RKO (cell line): ENCODE results near the gene CYTH3.
"Not testable (repeated sequence)": the region's sequence is repeated elsewhere in the genome, so short reads cannot be mapped to it uniquely, and the experiment has no call there.

ENCODE experiments used
- DNase-seq: peaks from one replicate; pipeline ENCODE4 v3.0.0-alpha.2; 2016; ENCODE audit warnings: low spot score

The CYTH3 gene

DNA sequence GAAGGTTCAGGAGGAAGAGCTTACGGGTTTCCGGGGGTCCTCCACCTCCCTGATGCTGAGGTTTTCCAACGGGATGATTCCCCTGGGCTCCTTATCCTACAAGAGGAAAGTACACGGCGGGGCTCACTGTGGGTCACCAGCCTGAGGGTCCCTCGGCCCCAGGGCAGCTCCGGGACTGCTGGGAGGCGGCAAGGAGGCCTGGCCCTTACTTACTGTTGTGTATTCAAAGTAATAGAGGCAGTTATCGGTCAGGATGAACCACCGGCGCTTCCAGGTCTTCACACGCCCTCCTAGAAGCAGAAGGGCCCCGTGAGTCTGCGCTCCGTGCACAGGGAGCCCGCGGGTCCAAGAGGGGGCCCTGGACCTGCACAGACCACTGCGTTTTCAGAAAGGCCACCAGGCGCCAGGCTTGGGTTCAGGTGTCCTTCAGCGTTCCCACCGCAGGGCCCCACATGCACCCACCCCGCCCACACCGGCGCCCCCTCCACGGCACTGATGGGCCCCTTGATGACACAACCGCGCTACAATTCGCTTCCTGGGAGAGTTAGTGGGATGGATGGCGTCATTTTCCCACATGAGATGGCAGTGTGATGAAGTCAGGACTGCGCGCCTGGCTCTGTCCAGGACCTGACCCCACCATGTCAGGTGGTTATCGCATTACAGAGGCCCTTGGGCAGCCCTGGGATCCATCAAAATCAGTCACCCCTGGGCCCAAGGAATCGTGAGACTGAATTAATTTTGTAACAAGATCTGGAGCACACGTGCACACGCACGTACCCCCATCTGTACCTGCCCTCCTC, 106.7 kb downstream of the CYTH3 start:
- DNase-seq = no peak

DNA sequence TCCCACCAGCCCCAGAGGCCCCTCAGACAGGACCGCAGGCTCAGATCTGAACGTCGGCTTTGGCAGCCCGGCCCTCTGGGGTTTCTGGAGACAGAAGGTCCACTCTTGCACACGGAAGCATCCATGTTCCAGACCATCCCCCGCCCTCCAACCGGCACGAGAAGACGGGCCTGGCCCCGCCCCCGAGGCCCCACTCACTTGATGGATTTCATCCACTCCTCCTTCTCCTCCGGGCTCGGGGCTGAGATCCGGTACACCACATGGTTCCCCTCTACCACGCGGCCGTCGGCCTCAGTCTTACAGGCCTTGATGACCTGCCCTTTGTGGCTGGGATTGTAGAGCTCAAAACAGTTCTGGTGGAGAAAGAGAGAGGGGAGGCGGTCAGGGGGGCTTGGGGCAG, 107.3 kb downstream of the CYTH3 start:
- no peak for DNase-seq

DNA sequence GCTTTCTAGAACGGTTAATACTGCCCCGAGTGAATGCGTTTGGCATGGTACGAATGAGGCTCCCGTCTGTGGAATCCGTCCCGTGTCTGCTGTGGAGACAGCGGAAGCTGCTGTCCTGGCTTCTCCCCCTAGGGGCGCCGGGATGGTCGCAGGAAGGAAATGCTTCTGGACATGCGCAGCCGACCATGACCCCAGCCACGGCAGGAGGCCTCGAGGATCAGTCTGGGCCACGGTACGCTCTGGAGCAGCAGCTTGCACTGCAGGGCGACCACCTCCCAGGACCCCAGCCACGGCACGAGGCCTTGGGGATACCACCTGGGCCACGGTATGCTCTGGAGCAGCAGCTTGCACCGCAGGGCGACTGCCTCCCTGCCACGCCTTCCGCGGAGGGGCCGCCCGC, 107.9 kb downstream of the CYTH3 start:
- DNase-seq = no peak

DNA sequence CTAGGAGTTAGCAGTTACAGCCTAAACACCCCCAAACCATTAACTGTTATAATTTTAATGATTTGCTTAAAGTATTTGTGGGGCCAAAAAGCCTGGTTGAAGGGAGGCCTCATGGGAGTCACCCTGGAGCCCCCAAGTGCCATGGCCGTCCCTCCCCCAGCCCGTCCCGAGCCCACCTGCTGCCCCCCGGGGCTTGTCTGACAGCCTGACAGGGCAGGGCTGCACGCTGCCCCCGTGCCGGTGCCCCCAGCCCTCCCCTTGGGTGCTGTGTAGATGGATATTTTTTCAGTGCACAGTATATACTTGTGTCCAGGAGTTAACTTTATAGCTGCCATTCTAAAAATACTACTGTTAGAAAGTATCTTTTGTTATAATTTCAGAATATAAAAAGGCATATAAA, 108.4 kb downstream of the CYTH3 start:
- DNase-seq = no peak

DNA sequence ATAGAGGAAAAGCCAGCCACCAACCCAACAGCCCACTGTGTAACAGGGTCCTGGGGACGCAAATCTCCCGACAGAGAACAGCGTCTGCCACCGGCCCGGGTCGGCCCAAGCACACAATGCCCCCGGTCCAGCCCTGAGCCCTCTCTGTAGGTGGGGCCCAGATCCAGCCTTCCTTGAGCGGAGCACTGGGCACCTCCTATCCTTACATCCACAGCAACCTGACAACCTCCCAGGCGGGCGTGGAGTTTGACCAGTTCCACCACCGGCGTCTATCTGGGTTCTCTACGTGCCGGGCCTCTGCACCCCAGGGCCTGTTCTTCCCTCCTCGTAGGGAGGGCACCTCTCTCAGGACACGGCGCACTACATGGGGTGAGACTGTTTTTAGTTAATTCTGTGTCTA, 109.0 kb downstream of the CYTH3 start:
- no peak for DNase-seq

DNA sequence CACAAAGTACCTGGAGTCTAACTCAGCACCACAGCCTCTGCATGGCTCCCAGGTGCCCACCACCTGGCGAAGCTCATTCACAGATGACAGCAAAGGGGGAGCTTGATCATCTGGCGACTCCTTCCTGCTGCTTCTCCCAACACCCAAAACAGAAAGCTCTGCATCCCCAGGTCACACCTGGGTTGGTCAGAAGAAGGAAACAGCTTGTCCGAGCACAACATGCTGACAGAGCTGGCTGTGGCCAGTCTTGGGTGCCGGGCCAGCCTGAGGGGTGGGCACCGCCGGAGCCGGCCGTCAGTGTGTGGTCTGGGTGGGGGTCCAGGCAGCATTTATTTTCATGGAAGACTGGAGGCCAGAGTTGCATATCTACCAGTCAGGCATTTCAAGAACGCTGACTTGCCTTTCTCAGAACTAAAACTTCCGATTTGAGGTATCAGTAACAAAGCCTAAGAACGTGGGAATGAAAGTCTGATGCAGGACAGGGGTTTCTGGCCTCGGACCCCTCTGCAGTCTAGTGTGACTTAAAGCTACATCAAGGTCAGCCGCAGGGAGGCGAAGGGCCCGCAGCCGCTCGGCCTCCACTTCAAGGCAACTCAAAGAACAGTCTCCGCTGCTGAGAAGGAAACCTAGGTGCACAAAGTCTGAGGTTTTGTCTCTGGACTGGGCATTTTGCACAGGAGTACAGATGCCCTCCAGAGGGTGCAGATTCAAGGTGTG, 109.6 kb downstream of the CYTH3 start:
- no peak for DNase-seq

DNA sequence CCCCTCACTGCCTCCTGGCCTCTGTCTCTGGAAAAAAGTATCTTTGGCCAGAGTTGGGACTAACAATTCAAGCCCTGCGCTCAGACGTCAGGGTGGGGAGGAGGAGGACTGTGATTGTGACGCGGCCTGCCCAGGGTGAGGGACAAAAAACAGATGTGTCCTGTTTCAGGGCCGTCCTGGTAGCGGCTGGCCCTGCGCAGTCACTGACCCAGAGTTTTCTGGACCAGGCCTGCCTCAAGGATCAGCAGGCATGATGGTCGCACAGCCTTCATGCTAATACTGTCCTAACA, 110.1 kb downstream of the CYTH3 start:
- DNase-seq = no peak

DNA sequence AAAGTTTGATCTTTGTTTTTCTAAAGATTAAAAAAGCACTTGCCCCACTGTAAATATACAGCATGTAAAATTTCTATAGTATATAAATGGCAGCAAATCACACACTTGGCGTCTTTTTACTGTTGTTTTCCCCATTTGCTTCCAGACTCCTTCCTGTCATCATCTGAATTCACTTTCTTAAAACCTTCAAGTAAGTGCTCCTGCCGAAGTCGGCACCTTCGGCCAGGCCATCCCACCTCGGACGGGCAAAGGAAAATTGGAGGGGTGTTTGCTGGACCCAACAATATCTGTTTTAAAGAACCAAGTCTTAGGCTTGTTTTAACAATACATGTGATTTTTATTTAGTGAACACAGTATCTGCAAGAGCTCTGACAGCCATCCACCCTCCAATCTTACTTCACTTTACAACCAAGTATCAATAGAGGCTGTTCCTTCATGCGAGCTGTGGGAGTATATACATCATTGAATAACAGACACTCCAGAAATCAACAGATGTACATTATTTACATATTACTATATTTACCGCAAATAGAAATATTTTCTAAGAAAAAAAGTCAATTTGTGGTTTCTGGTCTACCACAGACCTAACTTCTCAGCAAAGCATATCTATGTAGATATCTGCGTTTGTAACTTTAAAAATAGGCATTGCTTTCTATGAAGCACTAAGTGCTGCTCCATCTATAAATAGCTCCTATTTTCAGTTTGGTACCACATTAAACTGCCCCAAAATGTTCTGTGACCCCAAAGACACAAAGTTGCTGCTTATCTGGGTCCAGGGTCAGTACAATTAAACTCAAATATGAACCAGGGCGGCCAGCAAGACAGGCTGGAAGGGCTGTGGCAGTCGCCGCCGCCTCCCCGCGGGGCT, 110.7 kb downstream of the CYTH3 start:
- DNase-seq = no peak

DNA sequence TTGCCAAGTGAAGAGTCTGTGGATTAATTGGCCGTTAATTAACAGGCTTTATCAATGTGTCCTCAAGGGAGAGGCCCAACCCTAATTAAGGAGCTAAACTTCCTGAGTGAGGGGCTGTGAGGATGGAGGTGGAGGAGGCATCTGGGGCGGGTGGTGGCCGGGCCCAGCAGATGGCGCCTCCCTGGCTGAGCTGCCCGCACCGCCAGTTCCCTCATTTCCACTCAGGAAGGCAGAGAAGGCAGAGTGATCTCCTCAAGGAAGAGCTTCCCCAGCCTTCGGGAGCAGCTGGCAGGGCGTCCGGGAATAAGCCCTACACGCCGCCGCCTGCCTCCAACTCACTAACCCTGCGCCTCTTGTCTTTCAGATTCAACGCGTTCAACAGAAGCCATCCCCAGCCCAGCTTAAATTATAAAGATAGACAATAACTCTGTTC, 112.2 kb downstream of the CYTH3 start:
- DNase-seq = no peak

DNA sequence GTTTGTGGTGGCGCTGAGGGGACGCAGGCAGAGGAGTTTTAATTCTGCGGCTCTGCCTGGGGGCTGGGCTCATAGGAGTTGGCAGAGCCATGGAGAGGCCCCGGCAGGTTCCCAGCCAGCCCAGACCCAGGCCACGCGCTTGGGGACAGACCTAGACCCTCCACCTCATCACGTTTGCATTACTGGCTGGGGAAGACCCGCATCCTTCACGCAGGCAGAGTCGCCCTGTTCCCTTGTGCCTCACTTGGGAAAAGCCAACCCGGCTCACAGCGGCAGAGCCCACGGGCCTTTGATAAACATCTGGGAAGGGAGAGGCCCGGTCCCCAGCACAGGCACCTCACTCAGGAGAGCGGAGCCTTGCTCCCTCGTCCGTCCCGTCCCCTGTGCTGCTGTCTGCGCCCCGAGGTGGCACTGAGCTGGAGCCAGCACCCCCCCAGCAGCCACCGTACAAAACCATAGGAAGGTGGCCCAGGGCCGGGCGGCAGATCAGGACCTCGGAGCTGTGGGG, 112.8 kb downstream of the CYTH3 start:
- no peak for DNase-seq

DNA sequence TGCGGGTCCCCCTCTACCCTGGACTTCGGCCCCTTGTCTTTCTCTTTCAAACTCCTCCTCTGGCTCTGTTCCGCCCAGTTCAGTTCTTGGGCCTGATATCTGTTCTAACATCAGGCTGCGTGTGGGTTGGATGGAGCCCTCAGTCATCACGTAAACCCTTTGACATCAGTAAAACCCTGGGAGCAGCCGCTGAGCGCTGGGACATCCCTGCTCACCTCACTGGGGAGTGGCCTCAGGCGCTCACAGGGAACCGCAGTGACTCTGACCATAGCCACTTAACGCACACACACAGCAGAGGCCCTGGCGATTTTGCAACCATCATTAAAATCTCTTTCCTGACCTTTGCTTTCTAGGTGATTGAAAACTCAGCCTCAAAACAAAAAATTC, 113.3 kb downstream of the CYTH3 start:
- DNase-seq = no peak

DNA sequence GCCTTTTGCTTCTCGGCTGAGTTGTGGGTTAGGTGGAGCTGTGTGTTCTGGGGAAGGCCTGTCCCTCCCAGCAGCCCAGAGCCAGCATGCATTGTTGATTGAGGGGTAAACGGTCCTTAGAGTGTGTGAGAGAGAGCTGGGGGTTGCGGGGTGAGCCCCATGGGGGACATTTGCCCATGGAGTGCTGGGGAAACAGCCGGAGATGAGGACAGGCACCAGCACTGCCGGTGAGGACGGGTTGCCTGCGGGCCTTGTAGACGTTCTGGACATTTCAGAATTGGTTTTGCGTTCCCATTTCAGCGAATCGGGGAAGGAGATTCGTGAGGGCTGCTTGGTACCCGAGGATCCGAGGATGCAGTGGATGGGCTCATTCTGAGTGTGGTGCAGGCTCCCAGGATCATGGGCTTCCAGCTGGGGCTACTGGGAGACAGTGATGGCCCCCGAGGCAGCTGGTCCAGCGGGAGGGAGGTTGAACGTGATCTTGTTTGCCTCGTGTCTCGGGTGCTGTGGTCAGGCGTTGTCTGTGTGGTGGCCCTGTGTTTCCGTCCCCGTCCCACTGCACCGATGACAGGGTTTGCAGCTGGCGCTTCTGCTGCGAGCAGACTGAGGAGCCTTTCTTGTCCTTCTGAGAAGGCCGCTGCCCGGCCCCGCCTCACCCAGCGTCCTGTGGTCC, 113.9 kb downstream of the CYTH3 start:
- DNase-seq = no peak

DNA sequence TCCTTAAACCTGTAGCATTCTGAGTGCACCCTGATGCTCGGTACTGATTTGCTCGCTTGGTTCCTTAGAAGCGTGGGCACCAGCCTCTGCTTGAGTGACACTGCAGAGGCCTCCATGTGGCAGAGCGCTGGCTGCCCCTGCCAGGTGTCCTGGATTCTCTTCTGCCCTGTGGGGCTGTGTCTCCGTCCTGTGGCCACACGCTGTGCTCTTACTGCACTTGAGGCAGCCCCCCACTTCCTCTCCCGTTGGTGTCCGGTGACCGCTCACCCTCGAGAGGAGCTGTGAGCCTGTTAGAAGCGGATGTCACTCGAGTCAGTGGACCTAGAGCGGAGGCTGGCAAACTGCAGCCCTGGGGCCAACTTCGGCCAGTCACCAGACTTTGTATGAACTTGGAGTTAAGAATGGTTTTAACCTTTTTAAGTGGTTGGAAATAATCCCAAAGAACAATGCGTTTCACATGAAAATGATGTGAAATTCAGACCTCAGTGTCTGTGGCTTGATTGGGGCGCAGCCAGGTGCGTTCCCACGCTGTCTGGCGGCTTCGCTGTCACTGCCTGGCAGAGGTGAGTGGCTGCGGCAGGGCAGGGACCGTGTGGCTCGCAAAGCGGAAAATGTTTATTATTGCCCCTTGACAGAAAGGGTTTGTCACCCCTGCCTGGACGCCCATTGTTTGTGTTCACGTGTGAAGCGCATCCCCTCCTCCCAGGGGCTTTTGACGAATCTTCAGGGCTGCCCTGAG, 114.6 kb downstream of the CYTH3 start:
- no peak for DNase-seq

DNA sequence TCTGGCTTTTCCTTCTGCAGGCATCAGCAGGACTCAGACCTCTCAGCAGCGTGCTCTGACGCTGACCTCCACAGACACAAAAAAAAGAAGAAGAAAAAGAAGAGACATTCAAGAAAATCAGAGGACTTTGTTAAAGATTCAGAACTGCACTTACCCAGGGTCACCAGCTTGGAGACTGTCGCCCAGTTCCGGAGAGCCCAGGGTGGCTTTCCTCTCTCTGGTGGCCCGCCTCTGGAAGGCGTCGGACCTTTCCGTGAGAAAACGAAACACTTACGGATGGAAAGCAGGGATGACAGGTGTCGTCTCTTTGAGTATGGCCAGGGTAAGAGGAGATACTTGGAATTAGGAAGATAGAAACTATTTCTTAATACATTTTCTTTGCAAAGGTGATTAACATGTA, 115.7 kb downstream of the CYTH3 start:
- no peak for DNase-seq

DNA sequence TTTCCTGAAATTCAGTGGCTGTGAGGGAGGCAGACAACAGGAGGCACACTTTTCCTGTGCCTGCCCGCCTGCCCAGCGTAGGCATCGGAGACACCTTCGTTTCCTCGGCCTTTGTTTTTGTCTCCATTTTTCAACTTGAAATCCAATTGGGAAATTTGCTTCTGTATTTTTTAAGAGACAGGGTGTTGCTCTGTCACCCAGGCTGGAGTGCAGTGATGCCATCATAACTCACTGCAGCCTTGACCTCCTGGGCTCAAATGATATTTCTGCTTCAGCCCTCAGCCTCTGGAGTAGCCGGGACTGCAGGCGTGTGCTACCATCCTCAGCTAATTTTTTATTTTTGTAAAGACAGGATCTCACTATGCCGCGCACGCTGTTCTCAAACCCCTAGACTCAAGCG, 116.8 kb downstream of the CYTH3 start:
- DNase-seq = no peak

DNA sequence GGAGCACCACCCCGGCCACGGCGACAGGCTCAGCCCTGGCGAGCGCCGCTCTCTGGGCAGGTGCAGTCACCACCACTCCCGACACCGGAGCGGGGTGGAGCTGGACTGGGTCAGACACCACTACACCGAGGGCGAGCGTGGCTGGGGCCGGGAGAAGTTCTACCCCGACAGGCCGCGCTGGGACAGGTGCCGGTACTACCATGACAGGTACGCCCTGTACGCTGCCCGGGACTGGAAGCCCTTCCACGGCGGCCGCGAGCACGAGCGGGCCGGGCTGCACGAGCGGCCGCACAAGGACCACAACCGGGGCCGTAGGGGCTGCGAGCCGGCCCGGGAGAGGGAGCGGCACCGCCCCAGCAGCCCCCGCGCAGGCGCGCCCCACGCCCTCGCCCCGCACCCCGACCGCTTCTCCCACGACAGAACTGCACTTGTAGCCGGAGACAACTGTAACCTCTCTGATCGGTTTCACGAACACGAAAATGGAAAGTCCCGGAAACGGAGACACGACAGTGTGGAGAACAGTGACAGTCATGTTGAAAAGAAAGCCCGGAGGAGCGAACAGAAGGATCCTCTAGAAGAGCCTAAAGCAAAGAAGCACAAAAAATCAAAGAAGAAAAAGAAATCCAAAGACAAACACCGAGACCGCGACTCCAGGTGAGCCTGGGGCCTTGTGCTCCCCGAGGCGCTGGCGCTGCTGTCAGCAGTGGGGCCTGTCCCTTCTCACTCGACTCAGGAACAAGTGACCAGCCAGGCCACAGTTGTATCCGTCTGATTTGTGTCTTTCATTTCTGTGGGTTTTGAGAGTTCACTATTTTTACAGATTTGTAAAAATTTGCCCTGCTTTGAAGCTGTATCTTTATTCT, 117.7 kb downstream of the CYTH3 start:
- DNase-seq = no peak

DNA sequence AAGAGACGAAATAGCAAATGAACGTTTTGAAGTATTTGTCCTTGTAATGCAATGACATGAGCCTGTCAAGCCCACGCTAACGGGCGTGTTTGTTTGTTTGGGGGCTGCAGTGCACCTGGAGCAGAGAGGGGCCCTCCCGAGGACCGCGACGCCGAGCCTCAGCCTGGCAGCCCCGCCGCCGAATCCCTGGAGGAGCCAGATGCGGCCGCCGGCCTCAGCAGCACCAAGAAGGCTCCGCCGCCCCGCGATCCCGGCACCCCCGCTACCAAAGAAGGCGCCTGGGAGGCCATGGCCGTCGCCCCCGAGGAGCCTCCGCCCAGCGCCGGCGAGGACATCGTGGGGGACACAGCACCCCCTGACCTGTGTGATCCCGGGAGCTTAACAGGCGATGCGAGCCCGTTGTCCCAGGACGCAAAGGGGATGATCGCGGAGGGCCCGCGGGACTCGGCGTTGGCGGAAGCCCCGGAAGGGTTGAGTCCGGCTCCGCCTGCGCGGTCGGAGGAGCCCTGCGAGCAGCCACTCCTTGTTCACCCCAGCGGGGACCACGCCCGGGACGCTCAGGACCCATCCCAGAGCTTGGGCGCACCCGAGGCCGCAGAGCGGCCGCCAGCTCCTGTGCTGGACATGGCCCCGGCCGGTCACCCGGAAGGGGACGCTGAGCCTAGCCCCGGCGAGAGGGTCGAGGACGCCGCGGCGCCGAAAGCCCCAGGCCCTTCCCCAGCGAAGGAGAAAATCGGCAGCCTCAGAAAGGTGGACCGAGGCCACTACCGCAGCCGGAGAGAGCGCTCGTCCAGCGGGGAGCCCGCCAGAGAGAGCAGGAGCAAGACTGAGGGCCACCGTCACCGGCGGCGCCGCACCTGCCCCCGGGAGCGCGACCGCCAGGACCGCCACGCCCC, 118.5 kb downstream of the CYTH3 start:
- DNase-seq = no peak

DNA sequence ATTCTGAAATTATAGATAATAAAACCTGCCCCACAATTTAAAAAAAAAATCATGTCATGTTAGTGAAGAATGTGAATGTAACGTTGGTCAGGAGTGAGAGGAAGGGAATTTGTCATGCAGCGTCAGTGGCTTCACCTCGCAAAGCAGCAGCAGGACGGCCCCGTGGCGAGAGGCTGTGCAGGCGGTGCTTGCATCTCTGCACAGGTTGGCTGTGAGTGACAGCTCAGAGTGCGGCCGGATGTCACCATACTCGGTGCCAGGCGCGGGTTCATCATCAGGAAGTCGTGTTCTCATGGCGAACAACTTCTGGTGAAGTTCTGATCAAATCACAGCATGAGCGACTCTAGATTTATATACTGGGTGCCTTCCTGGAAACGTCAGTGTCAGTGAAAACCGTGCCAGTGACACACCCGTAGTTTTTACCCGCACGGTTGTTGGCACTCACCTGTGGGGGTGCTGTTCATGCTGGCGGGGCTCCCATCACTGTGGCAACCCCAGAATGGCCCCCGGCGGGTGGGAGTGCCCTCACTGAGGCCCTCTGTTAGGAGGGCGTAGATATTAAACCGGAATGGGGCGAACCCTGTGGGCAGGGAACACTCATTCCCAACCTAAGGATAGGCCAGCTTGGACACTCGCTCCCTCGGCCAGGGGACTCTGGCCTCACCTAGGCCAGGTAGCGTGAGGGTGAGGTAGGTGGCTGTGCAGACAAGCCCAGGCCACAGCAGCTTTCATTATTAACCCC, 120.3 kb downstream of the CYTH3 start:
- DNase-seq = no peak

DNA sequence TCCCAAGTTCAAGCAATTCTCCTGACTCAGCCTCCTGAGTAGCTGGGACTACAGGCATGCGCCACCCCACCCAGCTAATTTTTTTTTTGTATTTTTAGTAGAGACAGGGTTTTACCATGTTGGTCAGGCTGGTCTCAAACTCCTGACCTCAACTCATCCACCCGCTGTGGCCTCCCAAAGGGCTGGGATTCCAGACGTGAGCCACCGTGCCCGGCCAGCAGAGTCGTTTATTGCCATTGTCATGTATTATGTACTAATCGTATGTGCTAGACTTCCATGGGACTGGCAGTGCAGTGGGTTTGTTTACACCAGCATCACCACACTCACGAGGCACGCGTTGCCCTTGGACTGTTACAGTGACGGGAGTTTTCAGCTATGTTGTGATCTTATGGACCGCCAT, 120.9 kb downstream of the CYTH3 start:
- DNase-seq = not testable (repeated sequence)
